ENCODE measurements around the gene CC2D1B.
"Not testable (repeated sequence)": the region's sequence is repeated elsewhere in the genome, so short reads cannot be mapped to it uniquely, and the experiment has no call there.

The CC2D1B gene

GRCh38 chr1:52365746-52366516, at the start of gene CC2D1B:
Gene CC2D1B, minus strand, starts transcription at chr1:52366205. Its CDS starts 1,585 bp downstream, at chr1:52364620.
- DNase-seq (ENCODE audit: low read depth in 2 of 2, low spot score in 1 of 2): peak; percentile 97 to 98

GRCh38 chr1:52414942-52415341, 48.9 kb upstream of the CC2D1B start:
- DNase-seq (ENCODE audit: low read depth in 2 of 2, low spot score in 1 of 2): no peak

GRCh38 chr1:52413410-52413989, 47.5 kb upstream of the CC2D1B start:
- DNase-seq (ENCODE audit: low read depth in 2 of 2, low spot score in 1 of 2): no peak

- DNase-seq (ENCODE audit: low read depth in 2 of 2, low spot score in 1 of 2): no peak
Observed at GRCh38 chr1:52404975-52405338, 39.0 kb upstream of the CC2D1B start.

- DNase-seq (ENCODE audit: low read depth in 2 of 2, low spot score in 1 of 2): peak; percentile 96 to 97
Observed at GRCh38 chr1:52404116-52404974, 38.3 kb upstream of the CC2D1B start, which contains the start of the genes ORC1 and PRPF38A. Gene ORC1, minus strand, starts transcription at chr1:52404423. Its CDS starts 2,200 bp downstream, at chr1:52402223. Gene PRPF38A, plus strand, starts transcription at chr1:52404602. Its CDS starts 148 bp downstream, at chr1:52404750.

GRCh38 chr1:52403566-52404115, 37.6 kb upstream of the CC2D1B start:
- DNase-seq (ENCODE audit: low read depth in 2 of 2, low spot score in 1 of 2): peak in 1 of 2 donors; percentile 6

GRCh38 chr1:52402860-52403240, 36.8 kb upstream of the CC2D1B start:
- no peak for DNase-seq (ENCODE audit: low read depth in 2 of 2, low spot score in 1 of 2)

GRCh38 chr1:52400131-52400530, 34.1 kb upstream of the CC2D1B start:
- no peak for DNase-seq (ENCODE audit: low read depth in 2 of 2, low spot score in 1 of 2)

- no peak for DNase-seq (ENCODE audit: low read depth in 2 of 2, low spot score in 1 of 2)
Observed at GRCh38 chr1:52399629-52400028, 33.6 kb upstream of the CC2D1B start.

GRCh38 chr1:52393174-52393573, 27.2 kb upstream of the CC2D1B start:
- DNase-seq (ENCODE audit: low read depth in 2 of 2, low spot score in 1 of 2): no peak

GRCh38 chr1:52386458-52386857, 20.5 kb upstream of the CC2D1B start:
- no peak for DNase-seq (ENCODE audit: low read depth in 2 of 2, low spot score in 1 of 2)

- DNase-seq (ENCODE audit: low read depth in 2 of 2, low spot score in 1 of 2): no peak
Observed at GRCh38 chr1:52385376-52385775, 19.4 kb upstream of the CC2D1B start.

- DNase-seq (ENCODE audit: low read depth in 2 of 2, low spot score in 1 of 2): not testable (repeated sequence)
Observed at GRCh38 chr1:52369851-52370250, 3.8 kb upstream of the CC2D1B start.

GRCh38 chr1:52368383-52369172, 2.6 kb upstream of the CC2D1B start:
- peak in 1 of 2 donors; percentile 24 for DNase-seq (ENCODE audit: low read depth in 2 of 2, low spot score in 1 of 2)

- DNase-seq (ENCODE audit: low read depth in 2 of 2, low spot score in 1 of 2): no peak
Observed at GRCh38 chr1:52367272-52367671, 1.3 kb upstream of the CC2D1B start.

- no peak for DNase-seq (ENCODE audit: low read depth in 2 of 2, low spot score in 1 of 2)
Observed at GRCh38 chr1:52366517-52366827, 467 bp upstream of the CC2D1B start.

GRCh38 chr1:52365071-52365745, 797 bp downstream of the CC2D1B start:
- DNase-seq (ENCODE audit: low read depth in 2 of 2, low spot score in 1 of 2): no peak

- DNase-seq (ENCODE audit: low read depth in 2 of 2, low spot score in 1 of 2): no peak
Observed at GRCh38 chr1:52364235-52364839, 1.7 kb downstream of the CC2D1B start.

GRCh38 chr1:52360595-52360968, 5.4 kb downstream of the CC2D1B start:
- no peak for DNase-seq (ENCODE audit: low read depth in 2 of 2, low spot score in 1 of 2)

Measured in stimulated activated CD8-positive, alpha-beta memory T cell treated with anti-CD3 and anti-CD28 coated beads, Interleukin-4, amount 100 ng/mL, for 1 hour (primary cell).